ENCODE measurements around the gene RAB11FIP4.
"Not testable (repeated sequence)": the region's sequence is repeated elsewhere in the genome, so short reads cannot be mapped to it uniquely, and the experiment has no call there.

RAB11FIP4 gene

DNA sequence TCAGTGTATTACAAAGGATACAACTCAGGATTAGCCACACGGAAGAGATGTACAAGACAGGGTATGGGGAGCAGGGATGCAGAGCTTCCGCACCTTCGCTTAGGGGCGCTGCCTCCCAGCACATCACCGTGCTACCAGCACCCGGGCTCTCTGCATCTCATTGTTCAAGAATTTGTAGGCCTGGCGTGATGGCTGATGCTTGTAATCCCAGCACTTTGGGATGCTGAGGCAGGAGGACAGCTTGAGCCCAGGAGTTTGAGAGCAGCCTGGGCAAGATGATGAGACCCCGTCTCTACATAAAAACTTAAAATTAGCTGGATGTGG is 43.2 kb downstream of the RAB11FIP4 start:
- TF ChIP-seq, protein P1, sequence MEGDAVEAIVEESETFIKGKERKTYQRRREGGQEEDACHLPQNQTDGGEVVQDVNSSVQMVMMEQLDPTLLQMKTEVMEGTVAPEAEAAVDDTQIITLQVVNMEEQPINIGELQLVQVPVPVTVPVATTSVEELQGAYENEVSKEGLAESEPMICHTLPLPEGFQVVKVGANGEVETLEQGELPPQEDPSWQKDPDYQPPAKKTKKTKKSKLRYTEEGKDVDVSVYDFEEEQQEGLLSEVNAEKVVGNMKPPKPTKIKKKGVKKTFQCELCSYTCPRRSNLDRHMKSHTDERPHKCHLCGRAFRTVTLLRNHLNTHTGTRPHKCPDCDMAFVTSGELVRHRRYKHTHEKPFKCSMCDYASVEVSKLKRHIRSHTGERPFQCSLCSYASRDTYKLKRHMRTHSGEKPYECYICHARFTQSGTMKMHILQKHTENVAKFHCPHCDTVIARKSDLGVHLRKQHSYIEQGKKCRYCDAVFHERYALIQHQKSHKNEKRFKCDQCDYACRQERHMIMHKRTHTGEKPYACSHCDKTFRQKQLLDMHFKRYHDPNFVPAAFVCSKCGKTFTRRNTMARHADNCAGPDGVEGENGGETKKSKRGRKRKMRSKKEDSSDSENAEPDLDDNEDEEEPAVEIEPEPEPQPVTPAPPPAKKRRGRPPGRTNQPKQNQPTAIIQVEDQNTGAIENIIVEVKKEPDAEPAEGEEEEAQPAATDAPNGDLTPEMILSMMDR (IDR thresholded peaks at IDR 0.05; ENCODE audit: control extremely low read depth, extremely low read depth, low read depth, missing control alignments) = no peak
- ChIA-PET CTCF (interaction anchor here (1.1 to 9.5 kb wide), 4 partner anchors 13 to 407 kb away, joined by 3 to 178 read pairs (median 10); no protein-coding TSS in a partner anchor), POLR2A (no interaction called here)
- DNase-seq (ENCODE audit: extremely low spot score) = no peak

DNA sequence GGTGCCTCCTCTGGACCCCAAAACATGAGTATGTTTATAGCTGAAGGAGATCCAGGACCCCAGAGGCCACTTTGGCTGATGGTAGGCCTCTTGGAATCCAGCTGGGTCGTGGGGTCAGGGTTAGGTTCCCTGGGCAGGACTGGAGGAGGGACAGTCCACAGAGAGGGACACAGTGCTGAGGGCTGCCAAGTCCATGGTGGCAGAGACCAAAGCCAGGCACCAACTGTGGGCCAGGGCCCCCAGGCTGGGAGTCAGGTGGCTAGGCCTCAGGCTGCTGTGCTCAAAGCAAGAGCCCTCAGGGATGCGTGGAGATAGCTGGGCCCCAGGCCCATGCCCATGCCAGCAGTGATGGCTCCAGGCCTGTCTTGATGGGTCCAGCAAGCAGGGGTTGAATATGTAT is 44.1 kb downstream of the RAB11FIP4 start:
- TF ChIP-seq, protein P1 (IDR thresholded peaks at IDR 0.05; ENCODE audit: control extremely low read depth, extremely low read depth, low read depth, missing control alignments) = no peak
- ChIA-PET CTCF (interaction anchor here (1.1 to 9.5 kb wide), 4 partner anchors 14 to 407 kb away, joined by 3 to 178 read pairs (median 10); no protein-coding TSS in a partner anchor), POLR2A (no interaction called here)
- no peak for DNase-seq (ENCODE audit: extremely low spot score)

DNA sequence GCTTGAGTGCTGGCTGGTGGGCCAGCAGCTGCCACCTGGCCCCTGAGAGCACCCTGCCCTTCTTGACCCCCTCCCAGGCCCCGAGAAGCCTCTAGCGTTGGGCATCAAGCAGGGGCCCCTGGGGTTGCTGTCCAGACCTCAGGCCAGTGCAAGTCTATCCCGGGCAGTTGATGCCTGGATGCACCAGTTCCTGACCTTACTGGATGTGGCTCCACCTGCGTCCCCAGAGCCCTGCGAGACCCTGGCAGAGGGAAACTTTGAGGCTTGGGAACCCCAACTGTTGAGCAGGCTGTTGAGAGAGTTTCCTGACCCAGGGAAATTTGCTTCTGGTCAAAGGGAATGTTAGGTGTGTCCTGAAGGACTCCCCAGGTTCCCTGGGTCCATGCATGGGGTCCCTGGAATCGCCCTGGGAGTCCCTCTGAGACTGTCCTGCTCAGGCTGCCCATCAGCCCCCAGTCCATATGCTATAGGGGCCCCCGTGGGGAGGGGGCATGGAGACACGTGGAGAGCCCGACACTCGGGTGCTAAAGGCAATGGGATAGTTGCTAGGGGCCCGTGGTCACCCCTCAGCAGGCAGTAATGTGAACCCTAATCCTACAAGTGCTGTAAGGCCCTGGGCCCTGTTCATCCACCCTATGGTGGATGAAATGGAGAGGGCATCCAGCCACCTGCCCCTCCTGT is 46.4 kb downstream of the RAB11FIP4 start:
- no peak for DNase-seq (ENCODE audit: extremely low spot score)
- ChIA-PET POLR2A (interaction anchor here (0.5 to 1.5 kb wide), 2 partner anchors 10 to 36 kb away, joined by 3 to 4 read pairs; no protein-coding TSS in a partner anchor), CTCF (interaction anchor here (0.9 to 9.5 kb wide), 20 partner anchors 9 to 405 kb away, joined by 3 to 178 read pairs (median 4); no protein-coding TSS in a partner anchor)
- TF ChIP-seq, protein P1 (IDR thresholded peaks at IDR 0.05; ENCODE audit: control extremely low read depth, extremely low read depth, low read depth, missing control alignments) = no peak

GRCh38 chr17:31439716-31440115 is 48.2 kb downstream of the RAB11FIP4 start:
- POLR2A ChIA-PET = no interaction called here
- TF ChIP-seq, protein P1 (IDR thresholded peaks at IDR 0.05; ENCODE audit: control extremely low read depth, extremely low read depth, low read depth, missing control alignments) = no peak
- CTCF ChIA-PET = interaction anchor here (0.8 to 9.5 kb wide), 5 partner anchors 30 to 95 kb away, joined by 3 to 178 read pairs (median 5); no protein-coding TSS in a partner anchor
- no peak for DNase-seq (ENCODE audit: extremely low spot score)

GRCh38 chr17:31442276-31442675 is 50.8 kb downstream of the RAB11FIP4 start:
- ChIA-PET POLR2A (no interaction called here), CTCF (interaction anchor here (1.0 to 2.3 kb wide), 5 partner anchors 58 to 400 kb away, joined by 3 to 9 read pairs (median 4); no protein-coding TSS in a partner anchor)
- DNase-seq (ENCODE audit: extremely low spot score) = no peak
- TF ChIP-seq, protein P1 (IDR thresholded peaks at IDR 0.05; ENCODE audit: control extremely low read depth, extremely low read depth, low read depth, missing control alignments) = no peak

- CTCF ChIA-PET = interaction anchor here (1.2 to 2.3 kb wide), 3 partner anchors 67 to 399 kb away, joined by 4 to 9 read pairs (median 5); no protein-coding TSS in a partner anchor
- DNase-seq (ENCODE audit: extremely low spot score); POLR2A ChIA-PET: not testable (repeated sequence)
Measured at GRCh38 chr17:31442856-31443255, 51.4 kb downstream of the RAB11FIP4 start.

GRCh38 chr17:31443386-31443785 is 51.9 kb downstream of the RAB11FIP4 start:
- CTCF ChIA-PET = interaction anchor here (1.9 to 2.3 kb wide), 2 partner anchors 66 to 82 kb away, joined by 5 to 9 read pairs; no protein-coding TSS in a partner anchor
- DNase-seq (ENCODE audit: extremely low spot score) = no peak
- POLR2A ChIA-PET = no interaction called here
- TF ChIP-seq, protein P1 (IDR thresholded peaks at IDR 0.05; ENCODE audit: control extremely low read depth, extremely low read depth, low read depth, missing control alignments) = no peak
